22Rv1 (cell line): ENCODE results near the gene RASA3.

Source experiments
- H3K27ac ChIP-seq: fragments of 450-650 bp; 2 replicates; pipeline ENCODE4 v1.5.1; 2017
- ZFX ChIP-seq: fragments of 450-650 bp; IDR thresholded peaks from 2 replicates; pipeline ENCODE4 v1.6.1; 2017; ENCODE audit warnings: antibody characterized with exemption, borderline replicate concordance
- TF ChIP-seq, protein P1 (sequence below): fragments of 450-650 bp; IDR thresholded peaks from 2 replicates; pipeline ENCODE4 v1.5.1; 2017; ENCODE audit warnings: mild to moderate bottlenecking

RASA3 gene

DNA sequence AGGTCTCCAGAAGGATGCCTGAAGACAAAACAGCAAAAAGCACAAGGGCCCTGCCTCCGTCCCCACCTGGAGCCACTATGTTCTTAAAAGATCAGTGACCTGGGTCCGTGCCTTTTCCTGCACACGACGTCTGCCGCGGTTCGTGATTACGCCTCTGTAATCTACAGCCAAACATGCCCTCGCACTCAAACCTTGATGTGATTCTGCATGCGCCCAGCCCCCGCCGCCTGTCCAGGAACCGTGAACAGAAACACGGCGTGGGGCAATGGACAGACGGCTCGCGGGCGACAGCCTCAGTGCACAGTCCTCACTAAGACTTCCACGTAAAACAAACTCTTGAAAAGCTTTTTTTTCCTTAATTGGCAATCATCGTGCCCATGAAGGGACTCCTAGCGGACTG, 174.1 kb downstream of the RASA3 start:
- H3K27ac ChIP-seq = no peak overlapping the region
- TF ChIP-seq, protein P1, sequence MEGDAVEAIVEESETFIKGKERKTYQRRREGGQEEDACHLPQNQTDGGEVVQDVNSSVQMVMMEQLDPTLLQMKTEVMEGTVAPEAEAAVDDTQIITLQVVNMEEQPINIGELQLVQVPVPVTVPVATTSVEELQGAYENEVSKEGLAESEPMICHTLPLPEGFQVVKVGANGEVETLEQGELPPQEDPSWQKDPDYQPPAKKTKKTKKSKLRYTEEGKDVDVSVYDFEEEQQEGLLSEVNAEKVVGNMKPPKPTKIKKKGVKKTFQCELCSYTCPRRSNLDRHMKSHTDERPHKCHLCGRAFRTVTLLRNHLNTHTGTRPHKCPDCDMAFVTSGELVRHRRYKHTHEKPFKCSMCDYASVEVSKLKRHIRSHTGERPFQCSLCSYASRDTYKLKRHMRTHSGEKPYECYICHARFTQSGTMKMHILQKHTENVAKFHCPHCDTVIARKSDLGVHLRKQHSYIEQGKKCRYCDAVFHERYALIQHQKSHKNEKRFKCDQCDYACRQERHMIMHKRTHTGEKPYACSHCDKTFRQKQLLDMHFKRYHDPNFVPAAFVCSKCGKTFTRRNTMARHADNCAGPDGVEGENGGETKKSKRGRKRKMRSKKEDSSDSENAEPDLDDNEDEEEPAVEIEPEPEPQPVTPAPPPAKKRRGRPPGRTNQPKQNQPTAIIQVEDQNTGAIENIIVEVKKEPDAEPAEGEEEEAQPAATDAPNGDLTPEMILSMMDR = no peak
- TF ChIP-seq ZFX = no peak

DNA sequence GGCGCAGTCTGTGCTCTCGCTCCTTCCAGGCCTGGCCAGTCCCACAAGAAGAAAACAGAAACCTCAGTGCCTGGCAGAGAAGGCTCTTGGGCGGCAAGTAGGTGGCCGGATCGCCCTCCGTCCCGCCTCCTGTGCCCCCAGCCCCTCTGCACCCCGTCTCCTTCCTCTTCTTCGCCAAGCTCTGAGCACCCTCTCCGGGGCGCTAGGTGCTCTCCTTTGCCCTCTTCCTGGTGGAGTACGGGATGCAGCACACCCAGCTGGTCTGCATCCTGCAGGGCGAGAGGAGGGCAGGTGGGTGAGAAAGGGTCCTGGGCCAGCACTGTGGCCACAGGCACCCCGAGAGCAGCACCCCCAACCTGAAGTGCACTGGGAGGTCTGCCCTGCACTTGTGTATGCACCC, 175.9 kb downstream of the RASA3 start:
- no peak overlapping the region for H3K27ac ChIP-seq
- no peak for TF ChIP-seq ZFX
- TF ChIP-seq, protein P1 = no peak

DNA sequence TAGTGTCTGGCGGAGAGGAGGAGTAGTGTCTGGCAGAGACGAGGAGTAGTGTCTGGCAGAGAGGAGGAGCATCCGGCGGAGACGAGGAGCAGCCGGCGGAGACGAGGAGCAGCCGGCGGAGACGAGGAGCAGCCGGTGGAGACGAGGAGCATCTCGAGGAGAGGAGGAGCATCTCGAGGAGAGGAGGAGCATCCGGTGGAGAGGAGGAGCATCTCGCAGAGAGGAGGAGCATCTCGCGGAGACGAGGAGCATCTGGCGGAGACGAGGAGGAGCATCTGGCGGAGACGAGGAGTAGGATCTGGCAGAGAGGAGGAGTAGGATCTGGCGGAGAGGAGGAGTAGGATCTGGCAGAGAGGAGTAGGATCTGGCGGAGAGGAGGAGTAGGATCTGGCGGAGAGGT, 176.7 kb downstream of the RASA3 start:
- TF ChIP-seq, protein P1 = no peak
- TF ChIP-seq ZFX = no peak
- no peak overlapping the region for H3K27ac ChIP-seq

DNA sequence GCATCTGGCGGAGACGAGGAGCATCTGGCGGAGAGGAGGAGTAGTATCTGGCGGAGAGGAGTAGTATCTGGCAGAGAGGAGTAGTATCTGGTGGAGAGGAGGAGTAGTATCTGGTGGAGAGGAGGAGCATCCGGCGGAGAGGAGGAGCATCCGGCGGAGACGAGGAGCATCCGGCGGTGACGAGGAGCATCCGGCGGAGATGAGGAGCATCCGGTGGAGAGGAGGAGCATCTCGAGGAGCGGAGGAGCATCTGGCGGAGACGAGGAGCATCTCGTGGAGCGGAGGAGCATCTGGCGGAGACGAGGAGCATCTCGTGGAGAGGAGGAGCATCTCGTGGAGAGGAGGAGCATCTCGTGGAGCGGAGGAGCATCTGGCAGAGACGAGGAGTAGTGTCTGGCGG, 177.2 kb downstream of the RASA3 start:
- no peak for TF ChIP-seq ZFX
- TF ChIP-seq, protein P1 = no peak
- no peak overlapping the region for H3K27ac ChIP-seq

DNA sequence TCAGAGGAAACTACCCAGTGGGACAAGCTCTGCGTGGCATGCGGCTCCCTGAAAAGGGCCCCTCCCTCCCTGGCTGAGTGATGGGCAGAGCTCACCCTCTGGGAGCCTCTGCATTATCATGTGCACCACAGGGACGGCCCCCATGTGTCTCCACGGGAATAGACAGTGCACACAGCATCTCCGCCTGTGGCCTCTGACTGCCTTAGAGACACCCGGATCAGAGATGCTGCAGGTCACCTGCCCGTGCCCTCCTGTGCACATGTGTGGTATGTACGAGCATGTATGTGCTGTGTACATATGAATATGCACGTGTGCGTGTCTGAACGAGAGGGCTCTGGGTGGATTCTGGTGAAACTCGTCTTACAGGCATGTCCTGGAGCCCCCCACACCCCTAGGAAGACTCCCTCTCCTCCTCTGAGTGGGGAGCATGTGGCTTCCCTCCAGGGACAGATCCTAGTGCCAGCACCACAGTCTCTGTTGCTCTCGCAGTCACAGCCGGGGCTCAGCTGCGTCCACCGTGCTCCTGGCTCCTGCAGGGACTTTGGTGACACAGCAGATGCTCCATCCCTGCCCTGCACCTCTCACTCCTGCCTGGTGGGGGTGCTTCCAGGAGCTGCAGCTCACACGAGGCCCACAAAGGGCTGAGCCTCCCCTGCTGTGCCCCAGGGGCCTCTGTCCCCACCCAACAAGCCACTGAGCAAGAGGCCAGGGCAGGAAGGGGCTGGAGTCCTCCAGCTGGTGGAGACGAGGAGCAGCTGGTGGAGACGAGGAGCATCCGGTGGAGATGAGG, 178.2 kb downstream of the RASA3 start:
- no peak overlapping the region for H3K27ac ChIP-seq
- TF ChIP-seq, protein P1 = no peak
- no peak for TF ChIP-seq ZFX

DNA sequence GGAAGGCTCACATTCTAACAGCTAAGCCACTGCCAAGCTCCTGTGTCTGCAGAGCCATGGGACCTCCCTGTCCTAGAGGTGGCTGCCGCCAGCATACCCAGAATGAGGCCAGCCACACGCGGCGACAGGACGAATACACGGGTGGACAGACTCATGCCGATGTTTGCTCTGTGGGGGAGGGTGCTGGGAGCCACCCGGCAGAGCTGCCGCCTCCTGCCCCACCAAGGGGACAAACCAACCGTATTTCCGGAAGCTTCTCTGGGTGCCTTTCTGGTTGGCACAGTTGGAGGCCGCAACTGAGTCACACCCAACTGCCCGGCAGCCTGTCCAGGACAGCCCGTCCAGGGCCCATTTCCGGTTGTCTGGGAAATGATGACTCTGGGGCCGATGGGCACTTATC, 178.9 kb downstream of the RASA3 start:
- TF ChIP-seq ZFX = no peak
- TF ChIP-seq, protein P1 = no peak
- no peak overlapping the region for H3K27ac ChIP-seq

DNA sequence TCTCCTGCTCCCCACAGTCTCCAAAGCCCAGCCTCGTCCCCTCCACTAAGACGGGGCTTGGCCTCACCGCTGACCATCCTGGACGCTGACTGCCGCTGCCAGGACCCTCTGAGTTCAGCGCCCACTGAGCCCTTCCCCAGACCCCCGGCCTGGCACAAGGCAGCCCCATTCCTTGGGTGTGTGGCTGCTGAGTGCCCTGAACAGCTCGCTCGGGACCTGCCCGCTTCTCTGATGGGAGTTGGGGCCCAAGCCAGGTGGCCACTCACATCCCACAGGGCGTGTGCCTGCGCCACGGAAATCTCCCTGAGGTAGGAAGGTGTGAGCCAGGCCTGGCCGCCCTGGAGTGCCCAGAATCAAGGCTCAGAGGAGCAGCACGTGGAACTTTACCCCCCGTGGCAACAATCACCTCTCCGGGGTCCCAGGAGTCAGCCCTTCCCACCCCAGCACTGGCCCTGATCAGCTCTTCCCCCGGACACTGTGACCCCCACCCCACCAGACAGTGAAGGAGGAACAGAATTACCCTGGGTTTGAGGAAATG, 179.4 kb downstream of the RASA3 start:
- TF ChIP-seq ZFX = no peak
- TF ChIP-seq, protein P1 = no peak

More for the DNA sequence above, 179.4 kb downstream of the RASA3 start:
- H3K27ac ChIP-seq = no peak overlapping the region
